ENCODE data around the gene CXADR.

- no peak for TF ChIP-seq POLR2A (IDR thresholded peaks at IDR 0.05)
- no peak for TF ChIP-seq CTCF (IDR thresholded peaks at IDR 0.05)
- TF ChIP-seq POLR2AphosphoS5 (IDR thresholded peaks at IDR 0.05), result no peak
These were observed 77.6 kb downstream of the CXADR start for GRCh38 chr21:17590430-17590829.
